Activated T-cell treated with anti-CD3 and anti-CD28 coated beads, Interleukin-2, amount 50 U/mL, for 4 hours (primary cell): Measurements from ENCODE around the gene MAP4K3. TPM values are rescaled to one million over a fixed set of nuclear protein-coding genes. Genes with fewer than 3 reads are reported as not detected.
A peak's percentile ranks its signal among the peaks of the same experiment; 100 is the strongest.

ENCODE experiments used
- ATAC-seq, 2 donors: fragments of 200-7000 bp; cut with Tn5 transposase; one replicate each; pipeline ENCODE4 v1.10.0; 2021
- DNase-seq: peaks from one replicate; pipeline ENCODE4 v3.0.0-alpha.2; 2020
- H3K27me3 Mint-ChIP-seq: one replicate; pipeline ENCODE4 v1.8.0; 2021; ENCODE audit warnings: low read depth, mixed read lengths
- H3K36me3 Mint-ChIP-seq: one replicate; pipeline ENCODE4 v1.8.0; 2022; ENCODE audit warnings: mixed read lengths; ENCODE audit not compliant: insufficient read depth
- H3K4me1 Mint-ChIP-seq: one replicate; pipeline ENCODE4 v1.8.0; 2021; ENCODE audit warnings: low read depth, mixed read lengths
- H3K4me3 Mint-ChIP-seq: one replicate; pipeline ENCODE4 v1.8.0; 2021; ENCODE audit warnings: mild to moderate bottlenecking, moderate library complexity, mixed read lengths
- H3K9me3 Mint-ChIP-seq: one replicate; pipeline ENCODE4 v1.8.0; 2021; ENCODE audit warnings: mixed read lengths
- total RNA-seq, 3 donors: library from RNA; stranded (reverse); gene quantifications; one replicate each; pipeline ENCODE4 v1.2.1, GENCODE V29; 2021

The MAP4K3 gene
- total RNA-seq, 3 donors from 2014 or later: 10.3 to 14.3 (median 11.5) TPM

GRCh38 chr2:39225567-39225966, 211.5 kb downstream of the MAP4K3 start:
- H3K9me3 Mint-ChIP-seq: no peaks in the 10 kb centered on the region
- DNase-seq: no peak
- H3K4me1 Mint-ChIP-seq: peaks cover 23% of the 10 kb centered on the region
- no peaks in the 10 kb centered on the region for H3K27me3 Mint-ChIP-seq
- H3K36me3 Mint-ChIP-seq: no peaks in the 10 kb centered on the region
- ATAC-seq: peak; percentile 23 to 32
- H3K4me3 Mint-ChIP-seq: no peak overlapping the region

GRCh38 chr2:39223909-39224308, 213.2 kb downstream of the MAP4K3 start:
- ATAC-seq: no peak
- no peak for DNase-seq
- Mint-ChIP-seq H3K4me3 (no peak overlapping the region), H3K27me3 (no peaks in the 10 kb centered on the region), H3K4me1 (peaks cover 28% of the 10 kb centered on the region), H3K36me3 (no peaks in the 10 kb centered on the region), H3K9me3 (no peaks in the 10 kb centered on the region)

GRCh38 chr2:39221459-39221858, 215.6 kb downstream of the MAP4K3 start:
- ATAC-seq: no peak
- peaks cover 31% of the 10 kb centered on the region for H3K4me1 Mint-ChIP-seq

GRCh38 chr2:39220136-39220535, 216.9 kb downstream of the MAP4K3 start:
- no peak for ATAC-seq
- Mint-ChIP-seq H3K27me3 (no peaks in the 10 kb centered on the region), H3K4me1 (peaks cover 42% of the 10 kb centered on the region), H3K36me3 (no peaks in the 10 kb centered on the region), H3K4me3 (no peak overlapping the region), H3K9me3 (no peaks in the 10 kb centered on the region)
- no peak for DNase-seq

More at GRCh38 chr2:39221459-39221858, 215.6 kb downstream of the MAP4K3 start:
- no peak for DNase-seq
- H3K4me3 Mint-ChIP-seq: no peak overlapping the region
- H3K9me3 Mint-ChIP-seq: no peaks in the 10 kb centered on the region
- H3K27me3 Mint-ChIP-seq: no peaks in the 10 kb centered on the region
- no peaks in the 10 kb centered on the region for H3K36me3 Mint-ChIP-seq

GRCh38 chr2:39218391-39218790, 218.7 kb downstream of the MAP4K3 start:
- no peak for DNase-seq
- H3K4me3 Mint-ChIP-seq: no peak overlapping the region
- no peaks in the 10 kb centered on the region for H3K36me3 Mint-ChIP-seq
- no peaks in the 10 kb centered on the region for H3K27me3 Mint-ChIP-seq
- no peak for ATAC-seq
- H3K4me1 Mint-ChIP-seq: peaks cover 44% of the 10 kb centered on the region
- no peaks in the 10 kb centered on the region for H3K9me3 Mint-ChIP-seq

- Mint-ChIP-seq H3K9me3 (peaks cover 3% of the 10 kb centered on the region), H3K4me1 (peaks cover 44% of the 10 kb centered on the region), H3K27me3 (no peaks in the 10 kb centered on the region), H3K36me3 (no peaks in the 10 kb centered on the region), H3K4me3 (peak overlapping the region; percentile 67)
- peak; percentile 91 to 92 for ATAC-seq
- no peak for DNase-seq
Measured at GRCh38 chr2:39217192-39217550, 219.9 kb downstream of the MAP4K3 start.

GRCh38 chr2:39216346-39217191, 220.5 kb downstream of the MAP4K3 start:
- peaks cover 46% of the 10 kb centered on the region for H3K4me1 Mint-ChIP-seq
- peak overlapping the region; percentile 67 for H3K4me3 Mint-ChIP-seq
- peak; percentile 79 to 80 for ATAC-seq
- no peaks in the 10 kb centered on the region for H3K27me3 Mint-ChIP-seq
- DNase-seq: peak; percentile 35
- H3K9me3 Mint-ChIP-seq: peaks cover 3% of the 10 kb centered on the region
- no peaks in the 10 kb centered on the region for H3K36me3 Mint-ChIP-seq

- no peak overlapping the region for H3K4me3 Mint-ChIP-seq
- ATAC-seq (peak; percentile 19 to 26), DNase-seq (no peak)
- H3K4me1 Mint-ChIP-seq: peaks cover 48% of the 10 kb centered on the region
- no peaks in the 10 kb centered on the region for H3K36me3 Mint-ChIP-seq
- H3K27me3 Mint-ChIP-seq: no peaks in the 10 kb centered on the region
- peaks cover 3% of the 10 kb centered on the region for H3K9me3 Mint-ChIP-seq
Measured at GRCh38 chr2:39215545-39215944, 221.5 kb downstream of the MAP4K3 start.

GRCh38 chr2:39213015-39213414, 224.1 kb downstream of the MAP4K3 start:
- Mint-ChIP-seq H3K4me1 (peaks cover 33% of the 10 kb centered on the region), H3K36me3 (no peaks in the 10 kb centered on the region), H3K27me3 (no peaks in the 10 kb centered on the region), H3K9me3 (peaks cover 3% of the 10 kb centered on the region), H3K4me3 (no peak overlapping the region)
- no peak for ATAC-seq
- no peak for DNase-seq

- ATAC-seq (no peak), DNase-seq (no peak)
- Mint-ChIP-seq H3K4me1 (peaks cover 13% of the 10 kb centered on the region), H3K9me3 (peaks cover 3% of the 10 kb centered on the region), H3K36me3 (no peaks in the 10 kb centered on the region), H3K27me3 (no peaks in the 10 kb centered on the region), H3K4me3 (no peak overlapping the region)
Measured at GRCh38 chr2:39210846-39211245, 226.2 kb downstream of the MAP4K3 start.

- no peaks in the 10 kb centered on the region for H3K27me3 Mint-ChIP-seq
- peaks cover 11% of the 10 kb centered on the region for H3K4me1 Mint-ChIP-seq
- DNase-seq (no peak), ATAC-seq (no peak)
- no peaks in the 10 kb centered on the region for H3K36me3 Mint-ChIP-seq
- peaks cover 18% of the 10 kb centered on the region for H3K9me3 Mint-ChIP-seq
- no peak overlapping the region for H3K4me3 Mint-ChIP-seq
Measured at GRCh38 chr2:39203382-39203781, 233.7 kb downstream of the MAP4K3 start.

- no peak for DNase-seq
- no peak for ATAC-seq
- H3K27me3 Mint-ChIP-seq: no peaks in the 10 kb centered on the region
- peaks cover 11% of the 10 kb centered on the region for H3K4me1 Mint-ChIP-seq
- no peak overlapping the region for H3K4me3 Mint-ChIP-seq
- H3K36me3 Mint-ChIP-seq: no peaks in the 10 kb centered on the region
- H3K9me3 Mint-ChIP-seq: peaks cover 20% of the 10 kb centered on the region
Measured at GRCh38 chr2:39202639-39203369, 234.3 kb downstream of the MAP4K3 start.
